ENCODE results near the gene MRGPRF. TPM values are rescaled to one million over a fixed set of nuclear protein-coding genes. Genes with fewer than 3 reads are reported as not detected.

The MRGPRF gene
- total RNA-seq, 1 donor from 2014 or later = 209 TPM

DNA sequence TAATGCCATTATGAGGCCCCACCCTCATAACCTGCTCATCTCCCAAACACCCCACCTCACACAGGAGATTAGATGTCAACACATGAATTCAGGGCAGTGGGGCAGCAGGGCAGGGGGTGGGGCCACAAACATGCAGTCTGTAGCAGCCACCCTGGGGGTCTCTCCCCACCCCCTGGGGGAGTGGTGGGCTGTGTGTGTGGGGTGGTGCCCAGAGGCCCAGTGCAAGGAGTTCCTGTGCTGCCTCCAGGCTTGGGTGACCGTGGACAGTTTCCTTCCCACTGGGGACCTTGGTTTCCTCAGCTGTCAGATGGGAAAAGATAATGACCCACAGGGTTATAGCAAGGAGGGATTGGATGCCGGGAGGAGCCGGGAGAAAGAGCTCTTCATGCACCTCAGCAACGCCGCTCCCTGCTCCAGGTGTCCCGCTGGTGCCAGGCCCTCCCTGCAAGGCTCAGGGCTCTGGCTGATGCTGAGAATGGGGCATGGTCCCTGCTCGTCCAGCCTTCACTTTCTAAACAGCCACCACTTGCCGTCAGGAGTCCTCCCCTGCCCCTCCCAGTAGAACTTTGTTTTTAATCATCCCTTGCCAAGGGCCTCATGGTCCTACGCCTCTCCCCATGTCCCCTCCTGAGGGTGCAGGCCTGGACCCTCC, 2.0 kb upstream of the MRGPRF start:
- TF ChIP-seq, protein P1, sequence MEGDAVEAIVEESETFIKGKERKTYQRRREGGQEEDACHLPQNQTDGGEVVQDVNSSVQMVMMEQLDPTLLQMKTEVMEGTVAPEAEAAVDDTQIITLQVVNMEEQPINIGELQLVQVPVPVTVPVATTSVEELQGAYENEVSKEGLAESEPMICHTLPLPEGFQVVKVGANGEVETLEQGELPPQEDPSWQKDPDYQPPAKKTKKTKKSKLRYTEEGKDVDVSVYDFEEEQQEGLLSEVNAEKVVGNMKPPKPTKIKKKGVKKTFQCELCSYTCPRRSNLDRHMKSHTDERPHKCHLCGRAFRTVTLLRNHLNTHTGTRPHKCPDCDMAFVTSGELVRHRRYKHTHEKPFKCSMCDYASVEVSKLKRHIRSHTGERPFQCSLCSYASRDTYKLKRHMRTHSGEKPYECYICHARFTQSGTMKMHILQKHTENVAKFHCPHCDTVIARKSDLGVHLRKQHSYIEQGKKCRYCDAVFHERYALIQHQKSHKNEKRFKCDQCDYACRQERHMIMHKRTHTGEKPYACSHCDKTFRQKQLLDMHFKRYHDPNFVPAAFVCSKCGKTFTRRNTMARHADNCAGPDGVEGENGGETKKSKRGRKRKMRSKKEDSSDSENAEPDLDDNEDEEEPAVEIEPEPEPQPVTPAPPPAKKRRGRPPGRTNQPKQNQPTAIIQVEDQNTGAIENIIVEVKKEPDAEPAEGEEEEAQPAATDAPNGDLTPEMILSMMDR (IDR thresholded peaks at IDR 0.05) = no peak
- intact Hi-C loops (cut with DNase I) = loop anchor here (5.0 to 10.0 kb wide), 2 partner anchors 113 to 900 kb away; partner anchors contain the start of genes IGHMBP2 and MRPL21
- peaks cover 7 to 27% of the 10 kb centered on the region in 2 donors for H3K4me1 ChIP-seq

DNA sequence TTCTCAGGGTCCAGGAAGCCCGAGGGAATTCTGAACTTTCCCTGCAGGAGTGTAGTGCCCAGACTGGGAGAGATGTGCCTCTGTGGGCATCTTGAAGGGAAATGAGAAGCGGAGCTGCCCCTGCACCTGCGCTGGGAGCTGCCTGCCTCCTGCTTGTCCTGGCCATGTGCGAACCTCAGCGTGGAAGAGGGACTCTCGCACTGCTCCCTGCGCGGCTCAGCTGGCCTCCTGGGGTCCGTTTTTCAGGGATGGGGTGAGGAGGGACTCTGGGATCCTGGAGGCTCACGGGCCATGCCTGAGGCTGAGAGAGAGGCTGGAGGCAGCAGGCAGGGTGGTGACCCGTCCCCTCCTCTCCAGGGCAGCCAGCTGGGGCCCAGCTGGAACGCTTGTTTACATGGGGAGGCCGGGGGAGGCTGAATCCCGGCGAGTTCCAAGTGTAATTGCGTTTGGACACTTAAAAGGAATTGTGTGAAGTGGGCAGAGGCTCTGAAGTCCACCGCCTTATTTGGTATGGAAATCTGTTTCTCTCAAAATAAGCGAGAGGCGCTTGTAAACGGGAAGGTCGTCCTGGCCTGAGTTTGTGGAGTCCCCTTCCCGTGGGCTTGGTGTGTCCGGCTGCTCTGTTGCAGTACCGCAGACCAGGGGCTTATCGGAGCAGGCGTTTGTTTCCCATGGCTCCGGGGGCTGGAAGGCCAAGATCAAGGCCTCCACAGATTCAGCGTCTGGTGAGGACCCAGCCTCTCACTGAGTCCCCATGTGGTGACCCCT, 1.2 kb upstream of the MRGPRF start:
- Histone ChIP-seq H3K36me3 (no peaks in the 10 kb centered on the region), H3K9me3 (no peaks in the 10 kb centered on the region), H3K4me3 (peak overlapping the region; percentile 75 to 84), H3K27ac (peak overlapping the region; percentile 93 to 95), H3K4me1 (peaks cover 11 to 34% of the 10 kb centered on the region in 2 donors), H3K27me3 (no peaks in the 10 kb centered on the region)
- intact Hi-C loops (cut with DNase I) = loop anchor here (5.0 to 10.0 kb wide), 2 partner anchors 112 to 901 kb away; partner anchors contain the start of genes IGHMBP2 and MRPL21
- TF ChIP-seq, protein P1 (IDR thresholded peaks at IDR 0.05) = no peak
- DNase-seq (ENCODE audit: low spot score in 2 of 2) = no peak

More for the DNA sequence above, 2.0 kb upstream of the MRGPRF start:
- Histone ChIP-seq H3K27me3 (no peaks in the 10 kb centered on the region), H3K4me3 (no peak overlapping the region), H3K9me3 (no peaks in the 10 kb centered on the region), H3K27ac (peak overlapping the region; percentile 93 to 95), H3K36me3 (no peaks in the 10 kb centered on the region)
- DNase-seq (ENCODE audit: low spot score in 2 of 2) = no peak

GRCh38 chr11:69012092-69013008, 696 bp downstream of the MRGPRF start:
- Histone ChIP-seq H3K27me3 (no peaks in the 10 kb centered on the region), H3K9me3 (no peaks in the 10 kb centered on the region), H3K27ac (peak overlapping the region; percentile 93 to 95), H3K36me3 (peaks cover 9% of the 10 kb centered on the region in 2 donors), H3K4me1 (peaks cover 18 to 46% of the 10 kb centered on the region in 2 donors), H3K4me3 (peak overlapping the region; percentile 75 to 84)
- intact Hi-C loops (cut with DNase I) = loop anchor here (1.0 to 10.0 kb wide), 5 partner anchors 32 to 902 kb away; partner anchors contain the start of genes IGHMBP2, MRPL21 and TPCN2
- TF ChIP-seq, protein P1 (IDR thresholded peaks at IDR 0.05) = no peak
- no peak for DNase-seq (ENCODE audit: low spot score in 2 of 2)

DNA sequence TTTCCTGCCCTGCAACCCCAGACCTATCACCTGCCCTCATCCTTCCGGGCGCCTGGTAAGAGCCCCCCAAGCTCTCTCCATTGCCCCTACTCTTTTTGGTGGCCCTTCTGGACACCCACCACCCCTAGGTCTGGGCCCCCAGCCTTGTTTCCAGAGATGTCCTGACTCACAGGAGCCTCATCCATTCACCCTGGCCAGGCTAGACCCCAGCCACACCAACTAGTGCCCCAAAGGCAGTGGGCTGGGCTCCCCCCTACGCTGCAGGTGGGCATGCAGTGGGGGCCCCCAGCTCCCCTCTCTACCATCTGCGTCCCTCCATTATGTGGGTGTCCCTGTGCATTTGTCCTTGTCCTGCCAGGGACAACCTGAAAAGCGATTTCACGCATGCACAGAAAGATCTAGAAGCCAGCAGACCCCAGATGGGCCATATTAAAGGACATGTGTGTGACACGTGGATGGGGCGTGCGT, 1.4 kb downstream of the MRGPRF start:
- Histone ChIP-seq H3K4me3 (peak overlapping the region; percentile 75 to 84), H3K36me3 (peaks cover 15% of the 10 kb centered on the region in 2 donors), H3K9me3 (no peaks in the 10 kb centered on the region), H3K27ac (peak overlapping the region; percentile 93 to 95), H3K27me3 (no peaks in the 10 kb centered on the region), H3K4me1 (peaks cover 18 to 49% of the 10 kb centered on the region in 2 donors)
- TF ChIP-seq, protein P1 (IDR thresholded peaks at IDR 0.05) = no peak
- DNase-seq (ENCODE audit: low spot score in 2 of 2) = no peak
- intact Hi-C loops (cut with DNase I) = loop anchor here (1.0 to 10.0 kb wide), 7 partner anchors 10 to 903 kb away; partner anchors contain the start of genes CPT1A, IGHMBP2 and MRPL21

Data from ascending aorta (tissue), 2 donors.